Upper lobe of right lung (tissue), 1 donor: Measurements from ENCODE around the gene ZG16B. TPM values are rescaled to one million over a fixed set of nuclear protein-coding genes. Genes with fewer than 3 reads are reported as not detected.
A peak's percentile ranks its signal among the peaks of the same experiment; 100 is the strongest.

Experiments used
- ATAC-seq: fragments of 200-7000 bp; cut with Tn5 transposase; one replicate; pipeline ENCODE4 v1.9.1; 2020; ENCODE audit warnings: mild to moderate bottlenecking, moderate library complexity
- DNase-seq: peaks from one replicate; pipeline ENCODE4 v3.0.0-alpha.2; 2020
- H3K27ac ChIP-seq: fragments of 200-600 bp; one replicate; pipeline ENCODE4 v1.8.0; 2022
- H3K27me3 ChIP-seq: fragments of 200-600 bp; one replicate; pipeline ENCODE4 v1.8.0; 2022; ENCODE audit warnings: mild to moderate bottlenecking
- H3K36me3 ChIP-seq: fragments of 200-600 bp; one replicate; pipeline ENCODE4 v1.8.0; 2022
- H3K4me1 ChIP-seq: fragments of 200-600 bp; one replicate; pipeline ENCODE4 v1.8.0; 2022
- H3K4me3 ChIP-seq: fragments of 200-600 bp; one replicate; pipeline ENCODE4 v1.8.0; 2022; ENCODE audit warnings: mild to moderate bottlenecking
- H3K9me3 ChIP-seq: fragments of 200-600 bp; one replicate; pipeline ENCODE4 v1.8.0; 2022
- CTCF ChIP-seq: fragments of 200-600 bp; IDR thresholded peaks from one replicate; pipeline ENCODE4 v1.8.0; 2022; ENCODE audit warnings: antibody characterized with exemption
- intact Hi-C: fragments of 100-400 bp; cut with DNase I; formaldehyde crosslinking; loops from one replicate; pipeline ENCODE4 v1.11.0; 2022
- total RNA-seq: library from RNA; stranded (reverse); fragmentation: NEBNext Ultra II Directional; extraction: Animal tissue kit (Norgen Biotek cat#: 25700); gene quantifications from one replicate; pipeline ENCODE4 v1.2.1, GENCODE V29; 2021
- donor health status: DM: no; HTN: yes; CAD: no; lungs with severe emphysema.

The ZG16B gene
- total RNA-seq, 1 donor from 2014 or later = not detected

- peaks cover 31% of the 10 kb centered on the region for H3K27me3 ChIP-seq
- H3K9me3 ChIP-seq = no peaks in the 10 kb centered on the region
- no peaks in the 10 kb centered on the region for H3K36me3 ChIP-seq
- intact Hi-C loops = no loop called here
- no peak for TF ChIP-seq CTCF
- peak within 1 kb of the TSS; percentile 43 for H3K4me3 ChIP-seq
- ATAC-seq (peak; percentile 73), DNase-seq (peak; percentile 87)
- H3K27ac ChIP-seq = peak within 1 kb of the TSS; percentile 80
- no peaks in the 10 kb centered on the region for H3K4me1 ChIP-seq
Measured at GRCh38 chr16:2857451-2858244, 27.5 kb downstream of the ZG16B start, which contains the start of gene PRSS22. PRSS22 (minus strand) TSS chr16:2858170; CDS start chr16:2858104, 66 bp downstream.

GRCh38 chr16:2858245-2859025 lies 28.3 kb downstream of the ZG16B start:
- H3K27me3 ChIP-seq = peaks cover 25% of the 10 kb centered on the region
- TF ChIP-seq CTCF = no peak
- peak; percentile 93 for ATAC-seq
- peak overlapping the region; percentile 80 for H3K27ac ChIP-seq
- no peaks in the 10 kb centered on the region for H3K4me1 ChIP-seq
- H3K4me3 ChIP-seq = peak overlapping the region; percentile 43
- no peaks in the 10 kb centered on the region for H3K36me3 ChIP-seq
- peak; percentile 93 for DNase-seq
- intact Hi-C loops = no loop called here
- H3K9me3 ChIP-seq = no peaks in the 10 kb centered on the region

- intact Hi-C loops = no loop called here
- Histone ChIP-seq H3K4me3 (no peak overlapping the region), H3K36me3 (no peaks in the 10 kb centered on the region), H3K9me3 (no peaks in the 10 kb centered on the region), H3K4me1 (no peaks in the 10 kb centered on the region), H3K27ac (no peak overlapping the region), H3K27me3 (peaks cover 25% of the 10 kb centered on the region)
- no peak for ATAC-seq
- TF ChIP-seq CTCF = no peak
- no peak for DNase-seq
Measured at GRCh38 chr16:2859686-2860265, 29.7 kb downstream of the ZG16B start.

GRCh38 chr16:2860826-2861567 lies 30.9 kb downstream of the ZG16B start:
- Histone ChIP-seq H3K4me1 (no peaks in the 10 kb centered on the region), H3K9me3 (no peaks in the 10 kb centered on the region), H3K27me3 (peaks cover 25% of the 10 kb centered on the region), H3K36me3 (no peaks in the 10 kb centered on the region), H3K4me3 (no peak overlapping the region), H3K27ac (no peak overlapping the region)
- ATAC-seq = no peak
- intact Hi-C loops = no loop called here
- TF ChIP-seq CTCF = no peak
- no peak for DNase-seq

- DNase-seq (no peak), ATAC-seq (no peak)
- Histone ChIP-seq H3K4me3 (no peak overlapping the region), H3K27me3 (no peaks in the 10 kb centered on the region), H3K9me3 (no peaks in the 10 kb centered on the region), H3K27ac (no peak overlapping the region), H3K36me3 (no peaks in the 10 kb centered on the region), H3K4me1 (peaks cover 5% of the 10 kb centered on the region)
- intact Hi-C loops = no loop called here
- TF ChIP-seq CTCF = no peak
Measured at GRCh38 chr16:2865651-2866050, 35.5 kb downstream of the ZG16B start.
